ENCODE measurements around the gene ANKRD9. TPM values are rescaled to one million over a fixed set of nuclear protein-coding genes. Genes with fewer than 3 reads are reported as not detected.
"Not testable (repeated sequence)": the region's sequence is repeated elsewhere in the genome, so short reads cannot be mapped to it uniquely, and the experiment has no call there.

The ANKRD9 gene, protein sequence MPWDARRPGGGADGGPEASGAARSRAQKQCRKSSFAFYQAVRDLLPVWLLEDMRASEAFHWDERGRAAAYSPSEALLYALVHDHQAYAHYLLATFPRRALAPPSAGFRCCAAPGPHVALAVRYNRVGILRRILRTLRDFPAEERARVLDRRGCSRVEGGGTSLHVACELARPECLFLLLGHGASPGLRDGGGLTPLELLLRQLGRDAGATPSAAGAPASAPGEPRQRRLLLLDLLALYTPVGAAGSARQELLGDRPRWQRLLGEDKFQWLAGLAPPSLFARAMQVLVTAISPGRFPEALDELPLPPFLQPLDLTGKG
- total RNA-seq = 9.4 TPM

DNA sequence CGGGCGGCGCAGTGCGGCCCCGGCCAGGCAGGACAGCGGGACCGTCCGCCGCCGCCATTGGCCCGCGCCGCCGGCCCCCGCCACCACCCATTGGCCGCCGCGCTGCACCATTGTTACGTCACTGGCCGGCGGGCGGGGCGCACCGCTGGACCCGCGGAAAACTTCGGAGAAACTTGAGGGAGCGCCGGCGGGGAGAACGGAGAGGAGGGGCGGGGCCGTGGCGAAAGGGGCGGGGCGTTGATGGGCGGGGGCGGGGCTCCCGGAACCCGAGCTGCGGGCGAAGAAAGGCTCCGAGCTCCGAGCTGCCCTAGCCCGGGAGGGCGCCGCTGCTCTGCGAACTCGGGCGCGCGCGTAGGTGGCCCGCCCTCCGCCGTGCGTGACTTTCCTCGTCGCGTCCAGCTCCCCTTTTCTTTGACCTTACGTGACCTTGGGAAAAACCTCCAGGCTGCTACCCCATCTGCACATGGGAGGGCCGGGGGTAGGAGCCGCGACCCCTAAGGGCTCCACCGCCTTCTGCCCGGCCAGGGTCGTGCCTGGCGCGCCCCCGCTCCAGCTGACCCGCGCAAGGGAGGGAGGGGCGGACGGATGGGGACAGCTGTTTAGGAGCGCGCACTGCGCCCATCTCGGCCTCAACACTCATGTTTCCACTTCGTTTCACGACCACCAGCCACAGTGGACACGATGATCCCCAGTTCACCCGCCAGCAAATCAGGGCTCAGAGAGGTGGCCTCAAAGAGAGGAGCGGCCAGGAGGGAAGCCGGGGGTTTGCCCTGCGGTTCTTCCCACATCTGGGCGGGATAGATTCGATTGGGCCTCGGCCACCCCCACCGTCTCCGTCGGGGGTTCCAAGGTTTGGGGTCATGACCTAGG is at the start of gene ANKRD9:
Gene ANKRD9, minus strand, starts transcription at position 31 of the 870 bp plus-strand sequence. CDS start 1,887 bp downstream, outside the sequence.
- Histone ChIP-seq H3K9me3 (ENCODE audit: control insufficient read depth in 3 of 3, low read length in 3 of 3) (no peaks in the 10 kb centered on the region), H3K4me3 (ENCODE audit: low read length in 3 of 3) (peak within 1 kb of the TSS; percentile 78 to 87 (median 80)), H3K4me1 (ENCODE audit: control insufficient read depth in 3 of 3, insufficient read depth in 3 of 3, low read length in 3 of 3) (peaks cover 28 to 43% (median 39%) of the 10 kb centered on the region in 3 donors), H3K9ac (ENCODE audit: low read depth in 1 of 3, low read length in 3 of 3) (peak within 1 kb of the TSS; percentile 87 to 99 (median 96)), H3K27me3 (ENCODE audit: control insufficient read depth in 3 of 3, insufficient read depth in 3 of 3, low read length in 3 of 3) (no peaks in the 10 kb centered on the region), H3K36me3 (ENCODE audit: control insufficient read depth in 3 of 3, insufficient read depth in 3 of 3, low read length in 3 of 3) (peaks cover 7 to 26% (median 16%) of the 10 kb centered on the region in 3 donors), H3K27ac (ENCODE audit: low read depth, low read length) (peak within 1 kb of the TSS; percentile 98)

DNA sequence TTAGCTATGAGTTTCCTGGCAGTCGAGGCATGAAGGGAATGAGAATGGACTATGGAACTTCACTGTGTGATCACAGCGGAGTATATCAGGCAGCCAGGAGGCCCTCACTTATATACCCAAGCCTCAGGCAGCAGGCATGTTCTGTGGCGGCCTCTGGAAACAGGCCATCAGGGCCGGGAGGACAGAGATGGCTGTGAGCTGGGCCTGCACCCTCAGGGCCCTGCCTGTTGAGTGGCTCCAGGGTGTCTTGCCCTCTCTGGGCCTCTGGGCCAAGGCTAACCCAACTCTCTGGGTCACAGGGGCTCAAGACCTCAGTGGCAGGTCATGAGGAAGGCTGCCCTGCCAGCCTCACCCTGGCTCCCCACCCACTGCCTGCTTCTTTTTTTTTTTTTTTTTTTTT is 49.0 kb upstream of the ANKRD9 start:
- Histone ChIP-seq H3K27ac (ENCODE audit: low read depth, low read length) (no peak overlapping the region), H3K27me3 (ENCODE audit: control insufficient read depth in 3 of 3, insufficient read depth in 3 of 3, low read length in 3 of 3) (no peaks in the 10 kb centered on the region), H3K4me1 (ENCODE audit: control insufficient read depth in 3 of 3, insufficient read depth in 3 of 3, low read length in 3 of 3) (peaks cover 0 to 6% (median 5%) of the 10 kb centered on the region in 3 donors), H3K4me3 (ENCODE audit: low read length in 3 of 3) (no peak overlapping the region), H3K36me3 (ENCODE audit: control insufficient read depth in 3 of 3, insufficient read depth in 3 of 3, low read length in 3 of 3) (no peaks in the 10 kb centered on the region), H3K9ac (ENCODE audit: low read depth in 1 of 3, low read length in 3 of 3) (no peak overlapping the region), H3K9me3 (ENCODE audit: control insufficient read depth in 3 of 3, low read length in 3 of 3) (no peaks in the 10 kb centered on the region)

DNA sequence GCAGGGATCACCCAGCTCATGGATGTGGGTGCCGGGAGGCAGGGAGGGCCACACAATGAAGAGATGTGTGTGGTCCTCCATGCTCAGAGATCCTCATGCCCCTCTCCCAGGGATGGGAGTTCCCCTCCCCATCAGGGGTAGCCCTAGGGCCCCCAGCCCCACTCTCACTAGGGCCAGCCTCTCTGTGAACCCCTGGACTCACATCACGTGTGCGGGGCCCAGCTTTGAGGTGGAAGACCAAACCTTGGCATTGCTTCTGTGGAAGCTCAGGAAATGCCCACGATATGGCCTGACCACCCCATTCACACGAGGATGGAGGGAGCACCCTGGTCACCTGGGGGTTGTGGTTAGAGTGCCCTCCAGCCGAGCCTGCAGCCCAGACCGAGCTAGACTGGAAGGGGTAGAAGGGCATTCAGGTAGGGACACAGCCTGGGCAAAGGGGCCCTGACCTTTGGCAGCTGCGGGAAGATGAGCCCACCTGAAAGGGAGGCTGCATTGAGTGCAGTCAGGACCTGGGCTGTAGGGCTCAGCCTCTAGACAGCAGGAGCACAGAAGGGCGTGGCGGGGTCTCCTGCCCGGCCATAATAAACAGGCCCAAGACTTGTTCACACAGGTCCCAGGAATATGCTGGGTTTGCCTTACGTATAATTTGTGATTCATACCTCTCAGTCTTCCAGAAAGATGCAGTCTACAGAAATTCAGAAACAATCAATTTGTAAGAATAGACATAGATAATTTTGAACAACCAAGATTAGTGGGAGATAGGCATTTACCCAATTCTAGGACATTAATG is 48.1 kb upstream of the ANKRD9 start:
- no peak overlapping the region for H3K4me3 ChIP-seq (ENCODE audit: low read length in 3 of 3)
- peaks cover 0 to 6% (median 5%) of the 10 kb centered on the region in 3 donors for H3K4me1 ChIP-seq (ENCODE audit: control insufficient read depth in 3 of 3, insufficient read depth in 3 of 3, low read length in 3 of 3)
- H3K27me3 ChIP-seq (ENCODE audit: control insufficient read depth in 3 of 3, insufficient read depth in 3 of 3, low read length in 3 of 3) = no peaks in the 10 kb centered on the region
- no peak overlapping the region for H3K9ac ChIP-seq (ENCODE audit: low read depth in 1 of 3, low read length in 3 of 3)
- no peaks in the 10 kb centered on the region for H3K9me3 ChIP-seq (ENCODE audit: control insufficient read depth in 3 of 3, low read length in 3 of 3)
- no peak overlapping the region for H3K27ac ChIP-seq (ENCODE audit: low read depth, low read length)
- no peaks in the 10 kb centered on the region for H3K36me3 ChIP-seq (ENCODE audit: control insufficient read depth in 3 of 3, insufficient read depth in 3 of 3, low read length in 3 of 3)

DNA sequence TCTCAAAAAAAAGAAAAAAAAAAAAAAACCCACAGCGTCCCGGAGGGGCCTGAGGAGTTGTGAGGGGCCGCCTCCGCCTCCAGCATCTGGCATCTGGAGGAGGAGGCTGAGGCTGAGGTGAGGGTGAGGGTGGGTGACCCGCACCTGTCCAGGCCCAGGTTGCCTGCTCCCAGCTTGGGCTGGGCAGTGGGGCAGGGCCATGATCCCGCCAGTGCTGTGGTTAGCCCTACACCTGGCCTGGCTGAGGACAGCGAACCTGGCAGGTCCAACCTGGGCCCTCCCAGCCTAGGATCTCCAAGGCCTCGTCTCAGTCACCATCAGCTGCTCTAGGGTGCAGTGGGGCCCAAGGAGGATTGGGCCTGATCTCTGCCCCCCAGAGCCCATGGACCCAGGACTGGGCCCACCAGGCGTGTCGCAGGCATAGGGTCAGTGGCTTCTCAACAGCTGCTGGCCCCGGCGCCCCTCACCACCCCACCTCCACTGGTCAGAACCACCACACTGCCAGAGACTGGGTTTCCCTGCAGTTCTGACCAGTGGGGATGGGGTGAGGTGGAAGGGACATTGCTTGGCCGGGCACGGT is 46.6 kb upstream of the ANKRD9 start:
- H3K4me3 ChIP-seq (ENCODE audit: low read length in 3 of 3) = no peak overlapping the region
- H3K36me3 ChIP-seq (ENCODE audit: control insufficient read depth in 3 of 3, insufficient read depth in 3 of 3, low read length in 3 of 3) = no peaks in the 10 kb centered on the region
- peaks cover 0 to 6% (median 5%) of the 10 kb centered on the region in 3 donors for H3K4me1 ChIP-seq (ENCODE audit: control insufficient read depth in 3 of 3, insufficient read depth in 3 of 3, low read length in 3 of 3)
- no peak overlapping the region for H3K27ac ChIP-seq (ENCODE audit: low read depth, low read length)
- no peaks in the 10 kb centered on the region for H3K9me3 ChIP-seq (ENCODE audit: control insufficient read depth in 3 of 3, low read length in 3 of 3)
- no peak overlapping the region for H3K9ac ChIP-seq (ENCODE audit: low read depth in 1 of 3, low read length in 3 of 3)
- no peaks in the 10 kb centered on the region for H3K27me3 ChIP-seq (ENCODE audit: control insufficient read depth in 3 of 3, insufficient read depth in 3 of 3, low read length in 3 of 3)

DNA sequence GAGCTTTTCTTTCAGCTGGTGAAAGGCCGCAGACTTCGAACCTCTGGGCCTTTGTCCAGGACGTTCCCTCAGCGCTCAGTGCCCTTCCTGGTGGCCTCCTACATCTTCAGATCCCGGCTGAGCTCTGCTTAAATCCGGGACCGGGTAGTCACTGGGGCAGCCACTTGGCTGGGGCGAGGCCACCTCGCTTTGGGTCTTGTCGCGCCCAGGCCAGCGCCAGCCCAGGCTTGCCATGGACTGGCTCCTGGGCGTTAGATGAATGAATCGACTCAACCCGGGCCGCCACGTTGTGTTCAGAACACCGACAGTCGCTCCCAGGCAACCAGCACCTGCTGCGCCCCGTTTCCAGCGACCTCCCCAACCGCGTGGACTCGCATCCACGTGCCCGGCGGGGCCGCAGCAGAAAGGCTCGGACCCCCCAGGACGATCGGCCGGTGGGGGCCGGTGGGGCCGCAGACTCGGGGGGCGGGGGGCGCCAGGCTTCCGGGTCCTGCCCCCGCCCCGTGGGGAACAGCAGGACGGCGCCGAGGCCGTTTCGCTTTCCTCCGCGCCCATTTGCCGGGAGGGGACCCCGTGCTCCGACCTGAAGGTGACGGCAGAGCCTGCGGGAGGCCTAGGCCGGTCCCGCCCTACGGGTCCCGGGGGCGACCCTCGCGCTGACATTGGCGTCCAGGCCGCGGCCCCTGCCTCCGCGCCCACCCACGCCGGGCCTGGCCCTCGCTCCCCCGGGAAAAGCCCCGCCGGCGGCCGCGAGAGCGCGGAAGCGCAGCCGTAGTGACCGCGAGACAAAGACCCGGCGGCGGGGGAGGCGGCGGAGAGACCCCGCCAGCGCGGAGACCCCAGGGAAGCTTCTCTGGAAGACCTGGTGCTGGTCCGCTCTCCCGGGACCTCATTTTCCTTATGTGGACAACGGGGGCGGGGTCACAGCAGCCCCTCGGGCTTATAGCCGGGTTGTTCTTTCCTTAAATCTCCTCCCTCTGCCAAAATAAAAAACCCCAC is 45.5 kb upstream of the ANKRD9 start:
- H3K36me3 ChIP-seq (ENCODE audit: control insufficient read depth in 3 of 3, insufficient read depth in 3 of 3, low read length in 3 of 3) = no peaks in the 10 kb centered on the region
- H3K27me3 ChIP-seq (ENCODE audit: control insufficient read depth in 3 of 3, insufficient read depth in 3 of 3, low read length in 3 of 3) = peaks cover 0 to 4% (median 2%) of the 10 kb centered on the region in 3 donors

DNA sequence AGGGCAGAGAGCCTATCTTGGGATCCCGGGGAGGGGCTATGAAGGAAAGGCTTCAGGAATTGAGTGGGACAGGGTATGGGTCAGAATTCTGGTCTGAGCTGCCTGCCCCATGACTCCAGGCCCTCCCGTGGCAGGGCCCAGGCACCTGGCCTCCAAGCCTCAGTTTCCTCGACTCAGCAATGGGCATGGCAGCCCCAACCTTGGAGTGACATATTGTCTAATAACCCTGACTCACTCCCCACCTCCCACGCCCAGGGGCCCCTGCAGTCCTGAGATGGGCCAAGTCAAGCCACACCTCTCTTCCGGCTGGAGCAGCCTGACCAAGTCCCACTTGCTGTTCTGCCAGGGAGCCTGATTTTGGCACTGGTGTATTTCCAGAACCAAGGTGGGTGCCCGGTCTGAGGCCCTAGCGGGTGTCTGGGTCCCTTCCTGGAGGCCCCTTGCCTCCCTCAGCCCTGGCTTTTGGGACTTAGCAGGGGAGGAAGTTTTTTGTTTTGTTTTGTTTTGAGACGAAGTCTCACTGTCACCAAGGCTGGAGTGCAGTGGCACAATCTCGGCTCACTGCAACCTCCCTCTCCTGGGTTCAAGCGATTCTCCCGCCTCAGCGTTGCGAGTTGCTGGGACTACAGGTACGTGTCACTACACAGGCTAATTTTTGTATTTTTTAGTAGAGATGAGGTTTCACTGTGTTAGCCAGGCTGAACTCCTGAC is 42.6 kb upstream of the ANKRD9 start:
- Histone ChIP-seq H3K27me3 (ENCODE audit: control insufficient read depth in 3 of 3, insufficient read depth in 3 of 3, low read length in 3 of 3) (peaks cover 0 to 9% (median 7%) of the 10 kb centered on the region in 3 donors), H3K9me3 (ENCODE audit: control insufficient read depth in 3 of 3, low read length in 3 of 3) (no peaks in the 10 kb centered on the region), H3K27ac (ENCODE audit: low read depth, low read length) (no peak overlapping the region), H3K4me1 (ENCODE audit: control insufficient read depth in 3 of 3, insufficient read depth in 3 of 3, low read length in 3 of 3) (peaks cover 0 to 6% (median 5%) of the 10 kb centered on the region in 3 donors), H3K36me3 (ENCODE audit: control insufficient read depth in 3 of 3, insufficient read depth in 3 of 3, low read length in 3 of 3) (no peaks in the 10 kb centered on the region), H3K4me3 (ENCODE audit: low read length in 3 of 3) (no peak overlapping the region), H3K9ac (ENCODE audit: low read depth in 1 of 3, low read length in 3 of 3) (no peak overlapping the region)

More for the DNA sequence above, 45.5 kb upstream of the ANKRD9 start:
- Histone ChIP-seq H3K9me3 (ENCODE audit: control insufficient read depth in 3 of 3, low read length in 3 of 3) (no peaks in the 10 kb centered on the region), H3K4me1 (ENCODE audit: control insufficient read depth in 3 of 3, insufficient read depth in 3 of 3, low read length in 3 of 3) (peaks cover 0 to 6% (median 5%) of the 10 kb centered on the region in 3 donors), H3K9ac (ENCODE audit: low read depth in 1 of 3, low read length in 3 of 3) (peak overlapping the region; percentile 70 to 82 (median 76)), H3K27ac (ENCODE audit: low read depth, low read length) (no peak overlapping the region), H3K4me3 (ENCODE audit: low read length in 3 of 3) (peak overlapping the region; percentile 56 to 78 (median 75))

DNA sequence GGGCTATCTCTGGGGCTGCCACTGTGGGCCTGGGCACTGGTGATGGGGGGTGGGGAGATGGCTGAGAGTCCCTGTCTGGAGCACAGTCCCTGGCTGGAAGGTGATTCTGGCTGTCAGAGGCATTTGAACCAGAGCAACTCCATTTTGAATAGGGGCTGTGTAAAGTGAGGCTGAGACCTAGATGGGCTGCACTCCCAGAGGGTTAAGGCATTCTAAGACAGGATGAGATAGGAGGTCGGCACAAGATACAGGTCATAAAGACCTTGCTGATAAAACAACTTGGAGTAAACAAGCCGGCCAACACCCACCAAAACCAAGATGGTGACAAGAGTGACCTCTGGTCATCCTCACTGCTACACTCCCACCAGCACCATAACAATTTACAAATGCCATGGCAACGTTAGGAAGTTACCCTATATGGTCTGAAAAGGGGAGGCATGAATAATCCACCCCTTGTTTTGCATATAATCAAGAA is 41.4 kb upstream of the ANKRD9 start:
- not testable (repeated sequence) for H3K9me3 ChIP-seq (ENCODE audit: control insufficient read depth in 3 of 3, low read length in 3 of 3); H3K27ac ChIP-seq (ENCODE audit: low read depth, low read length); H3K36me3 ChIP-seq (ENCODE audit: control insufficient read depth in 3 of 3, insufficient read depth in 3 of 3, low read length in 3 of 3); H3K4me3 ChIP-seq (ENCODE audit: low read length in 3 of 3); H3K9ac ChIP-seq (ENCODE audit: low read depth in 1 of 3, low read length in 3 of 3); H3K4me1 ChIP-seq (ENCODE audit: control insufficient read depth in 3 of 3, insufficient read depth in 3 of 3, low read length in 3 of 3)
- H3K27me3 ChIP-seq (ENCODE audit: control insufficient read depth in 3 of 3, insufficient read depth in 3 of 3, low read length in 3 of 3) = peaks cover 3 to 14% (median 10%) of the 10 kb centered on the region in 3 donors

DNA sequence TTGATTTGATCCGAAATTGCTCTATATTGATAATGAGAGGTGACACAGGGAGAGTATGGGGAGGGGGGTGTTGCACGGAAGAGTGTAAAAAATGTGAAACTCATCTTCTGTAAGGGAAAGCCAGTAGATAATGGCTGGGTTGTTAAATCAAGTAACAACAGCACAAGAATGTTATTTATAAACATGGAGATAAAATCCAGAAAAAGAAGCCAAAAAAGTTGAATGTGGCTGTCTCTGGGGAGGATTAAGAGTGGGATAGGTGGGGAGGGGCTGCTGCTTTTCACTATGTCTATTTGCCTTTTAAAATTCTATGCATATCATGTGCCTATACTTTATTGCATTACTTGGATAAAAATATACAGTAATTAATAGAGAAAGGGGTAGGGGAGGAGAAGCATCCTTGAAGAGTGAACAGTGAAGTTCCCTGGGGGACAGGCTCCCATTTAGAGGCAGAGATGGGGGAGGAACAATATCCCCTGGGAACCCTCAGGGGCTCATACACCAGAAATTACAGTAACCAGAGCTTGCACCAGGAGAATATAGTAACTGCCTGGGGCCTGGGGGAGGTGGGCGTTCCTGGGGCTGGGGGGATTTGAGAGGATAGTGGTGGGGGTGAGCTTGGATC is 39.2 kb upstream of the ANKRD9 start:
- Histone ChIP-seq H3K27ac (ENCODE audit: low read depth, low read length) (no peak overlapping the region), H3K4me1 (ENCODE audit: control insufficient read depth in 3 of 3, insufficient read depth in 3 of 3, low read length in 3 of 3) (peaks cover 0 to 4% (median 0%) of the 10 kb centered on the region in 3 donors), H3K36me3 (ENCODE audit: control insufficient read depth in 3 of 3, insufficient read depth in 3 of 3, low read length in 3 of 3) (no peaks in the 10 kb centered on the region), H3K4me3 (ENCODE audit: low read length in 3 of 3) (no peak overlapping the region), H3K27me3 (ENCODE audit: control insufficient read depth in 3 of 3, insufficient read depth in 3 of 3, low read length in 3 of 3) (peaks cover 22 to 35% (median 31%) of the 10 kb centered on the region in 3 donors), H3K9me3 (ENCODE audit: control insufficient read depth in 3 of 3, low read length in 3 of 3) (no peaks in the 10 kb centered on the region), H3K9ac (ENCODE audit: low read depth in 1 of 3, low read length in 3 of 3) (no peak overlapping the region)
